HG03571 (cell line): ENCODE measurements around the gene ZNF385C.

Experiments used
- ATAC-seq: cut with Tn5 transposase; IDR thresholded peaks from one replicate; pipeline ENCODE4 v1.9.1; 2021; ENCODE audit not compliant: unreplicated experiment

ZNF385C gene

DNA sequence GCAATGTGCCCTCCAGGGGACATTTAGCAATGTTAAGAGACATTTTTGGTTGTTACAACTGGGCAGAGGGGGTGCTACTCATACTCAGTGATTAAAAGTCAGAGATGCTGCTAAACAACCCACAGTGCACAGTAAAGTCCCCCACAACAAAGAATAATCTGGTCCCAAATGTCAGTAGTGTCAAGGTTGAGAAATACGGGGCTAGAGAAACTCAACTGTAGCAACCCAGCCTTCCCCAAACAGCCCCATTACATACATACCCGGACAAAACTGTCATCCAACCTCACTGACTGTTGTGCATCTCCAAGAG is 101.5 kb downstream of the ZNF385C start:
- ATAC-seq = no peak

DNA sequence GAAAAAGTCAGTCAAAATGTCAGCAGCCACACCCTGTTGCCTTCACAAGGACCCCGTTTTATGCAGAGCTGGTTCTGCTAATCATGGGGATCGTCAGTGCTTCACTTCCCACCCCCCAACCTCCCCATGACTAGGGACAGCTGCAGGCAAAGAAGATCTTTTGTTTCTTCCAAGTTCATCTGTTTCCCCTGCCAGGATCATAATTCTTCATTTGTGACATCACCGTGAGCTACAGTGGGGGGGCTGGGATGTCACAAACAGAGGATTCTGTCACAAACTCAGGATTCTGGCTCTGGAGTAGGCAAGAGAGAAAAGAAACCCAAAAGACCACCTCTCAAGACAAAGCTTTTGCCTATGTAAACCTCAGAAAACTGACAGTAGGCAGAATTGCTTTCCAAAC is 105.7 kb downstream of the ZNF385C start:
- no peak for ATAC-seq

GRCh38 chr17:41989702-41990419 is 108.4 kb downstream of the ZNF385C start:
- no peak for ATAC-seq

DNA sequence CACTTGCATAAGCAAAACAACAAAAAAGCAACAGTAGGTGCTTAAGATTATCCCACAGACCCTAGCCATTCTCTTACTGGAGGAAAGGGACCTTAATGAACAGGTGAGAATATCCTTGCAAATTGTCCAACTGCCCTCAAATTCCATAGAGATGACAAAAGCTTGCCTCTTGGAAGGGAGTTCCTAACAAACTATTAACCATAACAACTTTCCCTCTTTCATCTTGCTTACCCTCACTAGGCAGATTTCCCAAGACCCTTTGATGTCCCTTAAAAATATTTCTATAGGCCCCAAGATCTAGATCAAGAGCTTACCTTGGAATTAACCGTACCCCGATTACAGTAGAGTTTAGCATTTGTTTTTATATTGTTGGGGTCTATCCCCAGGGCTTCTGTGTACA is 109.9 kb downstream of the ZNF385C start:
- no peak for ATAC-seq

DNA sequence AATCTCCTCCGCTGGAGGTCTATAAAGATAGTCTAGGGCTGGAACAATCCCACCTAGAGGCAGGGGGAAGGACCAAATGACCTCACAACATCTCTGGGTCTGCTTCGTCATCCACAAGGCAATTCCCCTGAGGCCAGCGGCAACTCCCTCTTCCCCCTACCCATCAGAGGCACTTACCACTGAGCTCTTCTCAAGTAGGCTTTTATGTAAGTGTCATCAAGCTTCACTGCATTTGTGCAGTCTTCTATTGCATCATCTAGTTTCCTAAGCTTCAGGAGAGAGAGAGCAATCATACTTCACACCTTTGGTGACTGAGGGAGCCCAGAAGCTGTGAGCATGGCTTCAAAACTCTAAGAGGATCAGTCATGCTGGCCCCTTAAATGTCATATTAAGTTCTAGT is 110.6 kb downstream of the ZNF385C start:
- ATAC-seq = no peak

- ATAC-seq = no peak
These were observed 111.6 kb downstream of the ZNF385C start for GRCh38 chr17:41986634-41987033.

DNA sequence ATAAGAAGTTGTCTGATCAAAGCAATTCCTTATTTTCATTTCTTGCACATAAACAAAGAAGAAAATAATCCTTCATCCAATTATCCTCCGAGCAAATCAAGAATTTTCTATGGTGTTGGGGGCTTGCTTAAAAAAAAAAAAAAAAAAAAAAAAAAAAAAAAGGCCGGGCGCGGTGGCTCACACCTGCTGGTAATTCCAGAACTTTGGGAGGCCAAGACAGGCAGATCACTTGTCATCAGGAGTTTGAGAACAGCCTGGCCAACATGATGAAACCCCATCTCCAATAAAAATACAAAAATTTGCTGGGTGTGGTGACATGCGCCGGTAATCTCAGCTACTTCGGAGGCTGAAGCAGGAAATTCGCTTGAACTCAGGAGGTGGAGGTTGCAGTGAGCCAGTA is 112.4 kb downstream of the ZNF385C start:
- ATAC-seq = no peak

DNA sequence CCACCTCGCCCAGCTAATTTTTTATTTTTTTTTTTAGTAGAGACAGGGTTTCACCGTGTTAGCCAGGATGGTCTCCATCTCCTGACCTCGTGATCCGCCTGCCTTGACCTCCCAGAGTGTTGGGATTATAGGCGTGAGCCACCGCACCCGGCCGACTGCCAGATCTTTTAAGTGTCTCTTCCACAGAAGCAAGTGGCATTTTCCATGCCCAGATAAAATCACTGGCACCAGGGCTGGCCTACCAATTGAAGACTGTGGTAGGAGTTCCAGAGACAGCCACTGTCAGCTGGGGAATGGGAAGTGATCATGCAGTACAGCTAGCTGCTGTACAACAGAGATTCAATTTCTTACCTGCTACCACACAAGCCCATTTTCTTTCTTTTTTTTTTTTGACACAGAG is 113.8 kb downstream of the ZNF385C start:
- ATAC-seq = no peak

DNA sequence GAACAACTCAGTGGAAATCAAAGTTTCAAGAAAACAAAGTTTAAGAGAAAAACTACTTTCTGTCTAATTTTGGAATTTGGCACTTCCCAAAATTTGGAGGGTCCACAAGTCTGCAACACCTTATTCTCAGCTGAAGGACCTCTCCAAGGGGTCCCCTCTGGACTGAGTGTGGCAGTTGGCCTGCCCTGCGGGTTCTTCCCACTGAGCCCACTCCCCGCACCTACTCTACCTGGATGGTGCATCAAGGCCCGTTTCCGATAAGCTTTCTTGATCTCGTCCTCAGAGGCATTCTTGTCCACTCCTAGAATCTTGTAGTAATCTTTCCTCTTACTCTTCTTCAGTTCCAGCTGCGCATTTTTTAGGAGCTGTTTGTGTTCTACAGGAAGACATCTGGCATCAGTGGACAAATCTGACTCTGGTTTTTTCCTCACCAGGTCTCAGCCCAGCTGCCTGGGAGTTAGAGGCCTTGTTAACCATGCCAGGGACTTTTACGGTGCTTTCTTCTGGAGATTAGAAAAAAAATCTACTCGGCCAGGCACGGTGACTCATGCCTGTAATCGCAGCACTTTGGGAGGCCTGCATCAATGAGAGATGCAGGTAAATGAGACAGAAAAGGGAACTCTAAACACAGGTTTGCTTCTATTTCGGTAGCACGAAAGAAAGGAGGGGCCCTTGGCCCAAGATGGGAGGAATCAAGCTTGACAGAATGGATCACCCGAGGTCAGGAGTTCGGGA is 116.1 kb downstream of the ZNF385C start:
- no peak for ATAC-seq

- ATAC-seq = no peak
These were observed 120.3 kb downstream of the ZNF385C start for GRCh38 chr17:41977991-41978390.

DNA sequence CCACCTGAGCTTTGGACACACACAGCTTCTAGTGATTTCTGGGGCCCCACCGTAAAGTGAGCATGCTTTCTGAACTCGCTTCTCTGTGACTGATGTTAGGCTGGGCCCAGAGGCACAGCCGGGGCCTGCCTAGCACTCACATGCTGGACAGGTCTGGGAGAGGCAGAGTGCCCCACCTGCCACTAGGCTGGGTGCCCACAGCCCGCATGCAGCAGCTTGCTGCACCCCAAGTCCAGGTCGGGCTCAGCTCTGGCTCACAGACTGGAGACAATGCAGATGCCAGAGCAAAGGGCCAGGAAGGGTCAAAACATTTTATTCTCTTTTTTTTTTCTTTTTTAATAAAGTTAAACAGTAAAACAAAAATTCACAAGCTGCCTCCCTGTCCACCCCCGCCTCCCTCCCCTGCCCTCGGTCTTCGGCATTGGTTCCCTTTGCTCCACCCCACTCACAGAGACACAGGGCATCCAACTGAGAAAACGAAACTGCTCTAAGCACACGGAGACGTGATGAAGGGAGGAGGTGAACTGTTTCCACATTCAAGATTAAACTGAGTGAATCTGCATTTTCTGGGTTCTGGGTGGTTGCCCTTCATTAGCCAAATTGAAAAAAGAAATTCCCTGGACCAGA is 122.0 kb downstream of the ZNF385C start:
- ATAC-seq = no peak
